Stimulated activated naive B cell treated with anti-CD40 and anti-IgM and Interleukin-4, amounts not matched to agents 10 μg/mL and 1 μg/mL and 100 μg/mL, for 72 hours (primary cell): ENCODE results near the gene UNC5C.
A peak's percentile ranks its signal among the peaks of the same experiment; 100 is the strongest.

ENCODE experiments used
- ATAC-seq, 2 donors: fragments of 150-1000 bp; cut with Tn5 transposase; replicated peaks; 2 replicates each; pipeline ENCODE4 v1.10.0; 2021; ENCODE audit warnings: moderate library complexity in 1 of 2
- DNase-seq: peaks from one replicate; pipeline ENCODE4 v3.0.0; 2021
- H3K27ac Mint-ChIP-seq: one replicate; pipeline ENCODE4 v1.8.0; 2022; ENCODE audit warnings: mild to moderate bottlenecking, mixed read lengths
- H3K27me3 Mint-ChIP-seq, 2 donors: one replicate each; pipeline ENCODE4 v1.8.0; 2022; ENCODE audit warnings: mixed read lengths in 2 of 2
- H3K36me3 Mint-ChIP-seq, 2 donors: one replicate each; pipeline ENCODE4 v1.8.0; 2022; ENCODE audit warnings: mixed read lengths in 2 of 2, mild to moderate bottlenecking in 1 of 2
- H3K4me1 Mint-ChIP-seq, 2 donors: one replicate each; pipeline ENCODE4 v1.8.0; 2022; ENCODE audit warnings: mixed read lengths in 2 of 2, mild to moderate bottlenecking in 1 of 2
- H3K4me3 Mint-ChIP-seq, 2 donors: one replicate each; pipeline ENCODE4 v1.8.0; 2022; ENCODE audit warnings: mild to moderate bottlenecking in 2 of 2, mixed read lengths in 2 of 2, moderate library complexity in 1 of 2
- H3K9me3 Mint-ChIP-seq, 2 donors: one replicate each; pipeline ENCODE4 v1.8.0; 2022; ENCODE audit warnings: mixed read lengths in 2 of 2, mild to moderate bottlenecking in 1 of 2

Gene UNC5C

GRCh38 chr4:95170176-95170575, 378.6 kb downstream of the UNC5C start:
- Mint-ChIP-seq H3K4me3 (no peak overlapping the region), H3K27ac (no peak overlapping the region), H3K27me3 (no peaks in the 10 kb centered on the region), H3K4me1 (peaks cover 0 to 2% of the 10 kb centered on the region in 2 donors), H3K36me3 (no peaks in the 10 kb centered on the region), H3K9me3 (no peaks in the 10 kb centered on the region)
- no peak for ATAC-seq
- DNase-seq, result no peak

DNA sequence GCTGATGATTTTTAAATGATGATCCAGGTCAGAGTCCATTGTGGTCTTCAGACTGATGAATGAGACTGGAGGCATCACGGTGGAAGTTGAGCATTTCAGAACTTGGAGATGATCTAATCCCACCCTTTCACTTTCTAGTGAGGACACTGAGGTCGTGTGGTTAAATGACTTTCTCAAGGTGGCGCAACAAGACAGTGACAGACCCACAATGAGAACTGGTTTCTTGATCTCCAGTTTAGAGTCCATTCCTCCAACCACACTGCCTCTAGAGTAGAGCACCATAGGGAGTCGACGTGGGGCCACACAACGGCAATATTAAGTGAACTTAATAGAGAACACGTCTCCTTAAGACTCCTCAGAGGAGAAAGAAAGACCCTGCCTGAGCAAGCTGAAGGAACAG, 381.0 kb downstream of the UNC5C start:
- H3K4me1 Mint-ChIP-seq, result peaks cover 0 to 2% of the 10 kb centered on the region in 2 donors
- no peaks in the 10 kb centered on the region for H3K27me3 Mint-ChIP-seq
- ATAC-seq (no peak), DNase-seq (no peak)
- H3K27ac Mint-ChIP-seq, result no peak overlapping the region
- no peak overlapping the region for H3K4me3 Mint-ChIP-seq
- no peaks in the 10 kb centered on the region for H3K36me3 Mint-ChIP-seq
- no peaks in the 10 kb centered on the region for H3K9me3 Mint-ChIP-seq

DNA sequence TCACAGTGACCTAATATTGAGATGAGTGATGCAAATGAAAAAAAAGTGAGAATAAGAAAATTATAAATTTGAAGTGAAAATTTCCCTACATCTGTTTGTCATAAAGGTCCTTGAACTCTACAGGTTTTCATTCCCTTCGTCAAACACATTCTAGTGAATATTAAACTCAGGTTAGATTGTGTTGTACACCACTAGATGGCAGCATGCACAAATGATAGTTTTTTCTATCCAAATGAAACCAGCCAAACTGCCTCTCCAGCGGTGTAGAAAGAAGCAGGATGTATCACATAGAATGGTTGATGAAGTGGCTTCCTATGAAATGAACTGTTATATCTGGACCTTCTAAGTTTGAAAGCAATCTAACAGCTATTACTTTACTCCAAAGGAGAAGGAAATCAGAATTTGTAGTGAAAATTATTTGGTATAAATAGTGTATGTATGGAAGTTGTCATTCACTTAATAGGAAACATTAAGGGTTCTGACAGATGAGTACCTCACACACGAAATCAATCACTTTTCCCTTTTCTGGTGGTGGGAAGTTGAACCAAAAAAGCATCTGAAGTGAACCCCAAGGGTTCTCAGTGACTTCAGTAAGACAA, 382.7 kb downstream of the UNC5C start:
- Mint-ChIP-seq H3K9me3 (no peaks in the 10 kb centered on the region), H3K27me3 (peaks cover 0 to 2% of the 10 kb centered on the region in 2 donors), H3K4me3 (no peak overlapping the region), H3K27ac (no peak overlapping the region), H3K36me3 (no peaks in the 10 kb centered on the region), H3K4me1 (peaks cover 0 to 2% of the 10 kb centered on the region in 2 donors)
- no peak for DNase-seq
- ATAC-seq, result peak; percentile 60 to 64

DNA sequence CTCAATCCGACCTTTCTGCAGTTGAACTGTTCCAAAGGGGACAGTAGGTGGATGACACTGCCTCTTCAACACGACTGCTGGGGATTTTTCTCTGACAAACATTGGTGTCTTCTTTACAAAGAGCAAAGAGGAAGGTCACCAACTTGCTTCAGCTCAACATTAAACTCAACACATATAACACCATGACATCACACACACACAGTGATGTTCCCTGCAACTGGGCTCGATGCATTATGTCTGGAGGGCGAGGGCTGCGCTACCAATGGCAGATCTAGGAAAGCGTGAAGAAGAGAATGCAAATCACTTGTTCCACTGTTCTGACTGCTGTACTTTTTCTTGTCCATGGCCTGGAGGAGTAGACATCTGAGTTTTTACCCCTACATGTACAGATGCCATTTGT, 385.9 kb downstream of the UNC5C start:
- ATAC-seq (no peak), DNase-seq (no peak)
- Mint-ChIP-seq H3K27ac (no peak overlapping the region), H3K4me3 (no peak overlapping the region), H3K36me3 (no peaks in the 10 kb centered on the region), H3K27me3 (peaks cover 0 to 4% of the 10 kb centered on the region in 2 donors), H3K4me1 (peaks cover 0 to 2% of the 10 kb centered on the region in 2 donors), H3K9me3 (no peaks in the 10 kb centered on the region)

GRCh38 chr4:95161781-95162469, 386.8 kb downstream of the UNC5C start:
- Mint-ChIP-seq H3K36me3 (no peaks in the 10 kb centered on the region), H3K4me1 (peaks cover 0 to 2% of the 10 kb centered on the region in 2 donors), H3K4me3 (no peak overlapping the region), H3K27ac (no peak overlapping the region), H3K27me3 (peaks cover 0 to 4% of the 10 kb centered on the region in 2 donors), H3K9me3 (no peaks in the 10 kb centered on the region)
- DNase-seq (no peak), ATAC-seq (no peak)

DNA sequence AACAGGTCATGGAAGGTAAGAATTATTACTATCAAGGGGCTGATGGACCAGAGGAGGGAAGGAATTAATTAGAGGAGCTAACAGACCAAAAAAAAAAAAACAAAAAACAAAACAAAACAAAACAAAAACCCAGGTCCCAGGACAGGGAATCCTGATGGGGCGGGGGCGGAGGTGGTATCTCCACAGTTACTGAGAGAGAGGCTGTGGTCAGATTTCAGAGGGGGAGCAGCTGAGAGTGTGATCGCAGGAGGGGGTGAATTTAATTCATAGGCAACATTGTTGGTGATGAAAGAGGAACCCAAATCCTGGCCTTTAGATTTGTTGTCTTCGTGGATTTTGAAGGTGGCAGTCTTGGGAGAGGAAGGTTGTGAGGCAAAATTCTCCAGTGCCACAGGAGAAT, 389.4 kb downstream of the UNC5C start:
- no peak for DNase-seq
- peaks cover 0 to 3% of the 10 kb centered on the region in 2 donors for H3K4me1 Mint-ChIP-seq
- ATAC-seq, result no peak
- no peak overlapping the region for H3K4me3 Mint-ChIP-seq
- peaks cover 0 to 4% of the 10 kb centered on the region in 2 donors for H3K27me3 Mint-ChIP-seq
- H3K27ac Mint-ChIP-seq, result no peak overlapping the region
- H3K36me3 Mint-ChIP-seq, result no peaks in the 10 kb centered on the region
- no peaks in the 10 kb centered on the region for H3K9me3 Mint-ChIP-seq

DNA sequence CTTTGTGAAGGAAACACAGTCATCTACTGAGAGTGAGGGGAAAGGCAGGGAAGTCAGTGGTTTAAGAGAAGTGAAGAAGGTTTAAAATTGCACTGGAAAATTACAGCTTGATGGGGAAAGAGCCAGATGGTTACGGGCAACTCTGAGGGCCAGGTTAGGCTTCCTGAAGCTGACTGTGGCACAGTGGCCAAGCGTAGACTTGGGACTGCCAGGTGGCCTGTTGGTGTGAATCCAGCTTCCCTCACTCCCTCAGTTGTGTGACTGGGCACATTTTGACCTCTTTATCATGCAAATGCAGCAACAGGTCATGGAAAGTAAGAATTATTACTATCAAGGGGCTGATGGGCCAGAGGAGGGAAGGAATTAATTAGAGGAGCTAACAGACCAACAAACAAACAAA, 390.1 kb downstream of the UNC5C start:
- no peak overlapping the region for H3K27ac Mint-ChIP-seq
- H3K36me3 Mint-ChIP-seq, result no peaks in the 10 kb centered on the region
- ATAC-seq, result no peak
- DNase-seq, result no peak
- peaks cover 0 to 3% of the 10 kb centered on the region in 2 donors for H3K4me1 Mint-ChIP-seq
- H3K27me3 Mint-ChIP-seq, result peaks cover 0 to 4% of the 10 kb centered on the region in 2 donors
- H3K4me3 Mint-ChIP-seq, result no peak overlapping the region
- H3K9me3 Mint-ChIP-seq, result no peaks in the 10 kb centered on the region

DNA sequence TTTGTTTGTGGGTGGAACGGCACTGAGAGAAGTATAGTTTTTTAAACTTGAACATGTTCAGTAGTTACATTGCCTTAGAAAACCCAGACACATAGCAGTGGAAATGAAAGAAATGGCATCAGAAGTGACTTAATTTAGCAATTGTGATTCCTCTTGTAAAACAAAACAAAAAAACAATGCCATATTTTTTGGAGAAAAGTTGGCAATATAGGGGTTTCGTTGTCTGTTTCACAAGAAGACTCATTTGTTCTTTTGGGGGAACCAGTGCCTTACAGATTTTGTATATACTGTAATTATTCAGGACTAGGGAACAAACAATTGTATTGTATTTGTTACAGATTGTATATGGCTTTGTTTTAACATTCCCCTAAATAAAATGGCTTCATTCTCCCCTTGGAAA, 390.7 kb downstream of the UNC5C start:
- H3K4me1 Mint-ChIP-seq, result peaks cover 0 to 3% of the 10 kb centered on the region in 2 donors
- H3K27me3 Mint-ChIP-seq, result peaks cover 0 to 4% of the 10 kb centered on the region in 2 donors
- H3K36me3 Mint-ChIP-seq, result no peaks in the 10 kb centered on the region
- H3K27ac Mint-ChIP-seq, result no peak overlapping the region
- no peak for ATAC-seq
- no peak for DNase-seq
- no peak overlapping the region for H3K4me3 Mint-ChIP-seq
- no peaks in the 10 kb centered on the region for H3K9me3 Mint-ChIP-seq

DNA sequence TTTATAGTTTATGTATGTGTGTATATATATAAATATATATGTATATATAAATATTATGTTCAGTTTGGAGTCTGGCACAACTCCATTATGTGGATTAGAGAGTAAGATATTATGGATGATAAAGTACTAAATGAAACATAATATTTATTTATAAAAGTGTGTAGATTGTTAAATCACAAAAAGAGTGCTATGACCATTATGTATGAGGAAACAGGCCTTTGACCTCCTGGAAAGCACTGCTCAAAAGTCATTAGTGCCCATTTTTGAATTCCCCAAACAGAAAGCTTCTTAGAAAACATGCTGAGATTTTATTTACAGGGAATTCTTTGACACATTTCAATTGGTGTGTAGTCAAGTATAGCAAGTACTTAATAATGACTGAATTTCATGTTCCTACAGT, 391.2 kb downstream of the UNC5C start:
- H3K4me3 Mint-ChIP-seq, result no peak overlapping the region
- no peak for ATAC-seq

GRCh38 chr4:95156452-95156765, 392.4 kb downstream of the UNC5C start:
- peaks cover 0 to 4% of the 10 kb centered on the region in 2 donors for H3K27me3 Mint-ChIP-seq
- DNase-seq (no peak), ATAC-seq (no peak)
- H3K4me3 Mint-ChIP-seq, result no peak overlapping the region
- no peaks in the 10 kb centered on the region for H3K36me3 Mint-ChIP-seq
- H3K4me1 Mint-ChIP-seq, result peaks cover 0 to 3% of the 10 kb centered on the region in 2 donors
- no peak overlapping the region for H3K27ac Mint-ChIP-seq
- no peaks in the 10 kb centered on the region for H3K9me3 Mint-ChIP-seq

More for the DNA sequence above, 391.2 kb downstream of the UNC5C start:
- H3K27me3 Mint-ChIP-seq, result peaks cover 0 to 4% of the 10 kb centered on the region in 2 donors
- peaks cover 0 to 3% of the 10 kb centered on the region in 2 donors for H3K4me1 Mint-ChIP-seq
- no peaks in the 10 kb centered on the region for H3K9me3 Mint-ChIP-seq
- DNase-seq, result no peak
- no peaks in the 10 kb centered on the region for H3K36me3 Mint-ChIP-seq
- H3K27ac Mint-ChIP-seq, result no peak overlapping the region

DNA sequence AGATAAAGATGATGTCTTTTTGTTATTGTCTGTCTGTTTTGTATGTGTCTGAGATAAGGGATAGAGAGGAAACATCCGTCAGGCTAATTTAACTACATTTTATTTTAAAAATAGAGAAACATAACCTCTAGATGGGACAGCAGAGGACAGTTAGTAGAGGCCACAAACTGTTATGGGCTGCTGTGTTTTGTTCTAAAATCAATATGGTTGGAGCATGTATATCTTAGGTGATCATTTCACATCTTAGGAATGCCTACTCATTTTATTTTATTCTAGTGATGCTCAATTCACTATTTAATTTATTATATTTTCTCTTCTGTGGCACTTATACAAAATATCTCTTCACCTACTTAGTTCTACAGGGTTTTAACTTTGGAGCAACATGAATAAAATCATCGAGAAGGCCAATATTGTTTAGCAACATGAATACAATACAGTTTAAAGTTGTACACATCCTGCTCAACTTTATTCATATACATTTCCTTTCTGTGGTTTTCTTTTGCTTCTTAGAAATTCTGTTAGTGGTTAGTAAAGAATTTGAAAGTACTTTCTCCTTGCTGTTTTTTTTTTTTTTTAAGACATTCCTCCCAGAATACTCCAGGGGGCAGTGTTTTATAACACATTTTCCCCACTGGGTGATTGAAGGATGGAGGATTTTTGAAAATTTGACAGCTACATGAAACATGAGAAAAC, 392.9 kb downstream of the UNC5C start:
- DNase-seq, result no peak
- Mint-ChIP-seq H3K4me1 (peaks cover 0 to 3% of the 10 kb centered on the region in 2 donors), H3K27ac (no peak overlapping the region), H3K36me3 (no peaks in the 10 kb centered on the region), H3K27me3 (peaks cover 0 to under 1% of the 10 kb centered on the region in 2 donors), H3K4me3 (no peak overlapping the region), H3K9me3 (no peaks in the 10 kb centered on the region)
- peak in 1 of 2 donors; percentile 31 for ATAC-seq

DNA sequence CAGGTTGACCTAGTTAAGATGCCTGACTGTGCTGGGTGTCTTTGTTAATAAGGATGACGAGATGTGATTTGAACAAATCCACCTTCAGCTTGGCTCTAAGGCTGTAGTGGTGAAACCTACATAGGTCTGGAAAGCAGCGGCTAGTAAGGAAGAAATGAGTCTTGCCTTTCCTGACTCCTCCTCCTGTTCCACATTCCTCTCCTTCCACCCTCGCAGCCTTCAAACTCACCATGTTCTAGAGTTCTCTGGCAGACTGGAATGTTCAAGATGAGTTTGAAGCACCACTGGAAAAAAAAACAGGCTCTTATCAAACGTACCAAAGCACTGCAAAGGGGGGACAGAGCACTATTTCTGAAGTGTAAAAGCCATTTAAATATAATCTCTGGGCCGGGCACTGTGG, 395.6 kb downstream of the UNC5C start:
- Mint-ChIP-seq H3K4me3 (no peak overlapping the region), H3K27me3 (no peaks in the 10 kb centered on the region), H3K4me1 (peaks cover 0 to 3% of the 10 kb centered on the region in 2 donors), H3K27ac (no peak overlapping the region), H3K36me3 (no peaks in the 10 kb centered on the region), H3K9me3 (no peaks in the 10 kb centered on the region)
- no peak for ATAC-seq
- no peak for DNase-seq

DNA sequence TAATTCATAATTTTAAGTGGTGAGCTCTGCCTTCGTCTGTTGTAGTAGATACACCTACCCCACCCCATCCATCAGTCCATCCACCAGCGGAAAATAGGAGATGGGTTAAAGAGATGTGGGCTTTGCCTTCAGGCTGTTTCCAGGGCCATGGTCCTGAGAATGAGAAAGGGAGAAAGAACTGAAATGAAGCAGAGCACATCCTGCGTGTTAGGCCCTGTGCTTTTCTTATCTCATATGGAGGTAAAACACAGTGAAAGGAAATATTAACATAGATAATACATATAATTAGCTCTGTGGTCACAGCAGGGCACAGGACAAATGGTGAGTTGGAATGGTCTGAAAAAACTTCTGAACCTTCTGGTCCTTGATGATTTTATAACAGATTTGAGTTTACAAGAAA, 397.5 kb downstream of the UNC5C start:
- H3K27ac Mint-ChIP-seq, result no peak overlapping the region
- H3K36me3 Mint-ChIP-seq, result no peaks in the 10 kb centered on the region
- no peaks in the 10 kb centered on the region for H3K27me3 Mint-ChIP-seq
- H3K4me1 Mint-ChIP-seq, result peaks cover 0 to 3% of the 10 kb centered on the region in 2 donors
- ATAC-seq (no peak), DNase-seq (no peak)
- H3K9me3 Mint-ChIP-seq, result no peaks in the 10 kb centered on the region
- H3K4me3 Mint-ChIP-seq, result no peak overlapping the region

DNA sequence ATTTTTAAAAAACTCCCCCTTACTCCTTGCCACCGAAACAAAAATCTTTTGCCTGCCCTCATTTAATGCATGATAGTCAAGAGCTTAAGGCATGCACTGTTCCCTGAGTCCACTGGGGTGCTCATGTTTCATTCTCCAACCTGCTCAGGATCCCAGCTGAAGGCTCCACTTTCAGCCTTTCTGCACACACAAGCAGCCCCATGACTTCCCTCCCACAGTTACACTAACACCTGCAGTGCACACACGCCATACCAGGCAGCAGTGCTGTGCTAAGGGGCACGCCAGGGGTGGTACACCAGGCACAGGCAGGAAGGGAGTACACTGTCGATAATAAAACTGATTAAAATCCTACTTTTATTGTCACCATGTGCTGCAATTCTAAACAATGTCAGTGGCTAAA, 405.8 kb downstream of the UNC5C start:
- Mint-ChIP-seq H3K27me3 (no peaks in the 10 kb centered on the region), H3K27ac (no peak overlapping the region), H3K4me1 (no peaks in the 10 kb centered on the region), H3K4me3 (no peak overlapping the region), H3K9me3 (peaks cover 0 to 3% of the 10 kb centered on the region in 2 donors), H3K36me3 (no peaks in the 10 kb centered on the region)
- ATAC-seq, result peak in 1 of 2 donors; percentile 10
- no peak for DNase-seq

- DNase-seq (no peak), ATAC-seq (no peak)
- H3K4me3 Mint-ChIP-seq, result no peak overlapping the region
- no peaks in the 10 kb centered on the region for H3K4me1 Mint-ChIP-seq
- H3K36me3 Mint-ChIP-seq, result no peaks in the 10 kb centered on the region
- no peaks in the 10 kb centered on the region for H3K27me3 Mint-ChIP-seq
- no peak overlapping the region for H3K27ac Mint-ChIP-seq
- peaks cover 0 to 3% of the 10 kb centered on the region in 2 donors for H3K9me3 Mint-ChIP-seq
Measured at GRCh38 chr4:95141361-95141760, 407.4 kb downstream of the UNC5C start.
